HepG2 (cell line): Measurements from ENCODE around the gene MRPS25. TPM values are rescaled to one million over a fixed set of nuclear protein-coding genes. Genes with fewer than 3 reads are reported as not detected.

ENCODE experiments used
- BHLHE40 ChIP-seq: IDR thresholded peaks from 2 replicates; pipeline ENCODE4 v1.6.1; 2011; ENCODE audit warnings: low read length, improper control_type of control experiment
- CBX2 ChIP-seq, 2 experiments: fragments of 200-600 bp in 1 of 2; sonication (generic); formaldehyde crosslinking in 1 of 2; IDR thresholded peaks; 2 replicates each; pipeline versions ENCODE4 v1.7.0 to v1.8.1; 2018 to 2022; ENCODE audit warnings: low read depth in 2 of 2, low read length in 1 of 2, mild to moderate bottlenecking in 1 of 2, missing genetic modification reagents in 1 of 2
- CC2D1A ChIP-seq: sonication (generic); formaldehyde crosslinking; IDR thresholded peaks from 2 replicates; pipeline ENCODE4 v1.8.1; 2023; ENCODE audit warnings: mild to moderate bottlenecking, missing genetic modification reagents
- ELF4 ChIP-seq: sonication (generic); formaldehyde crosslinking; IDR thresholded peaks from 2 replicates; pipeline ENCODE4 v1.5.0; 2020; ENCODE audit warnings: missing genetic modification reagents, mild to moderate bottlenecking, moderate library complexity, borderline replicate concordance
- FOXK2 ChIP-seq: fragments of 450-650 bp; IDR thresholded peaks from 2 replicates; pipeline ENCODE4 v1.6.1; 2016
- HDAC2 ChIP-seq: sonication (generic); formaldehyde crosslinking; IDR thresholded peaks from 2 replicates; pipeline ENCODE4 v1.4.0; 2020; ENCODE audit warnings: missing genetic modification reagents
- HINFP ChIP-seq: sonication (generic); formaldehyde crosslinking; IDR thresholded peaks from 2 replicates; pipeline ENCODE4 v1.4.0; 2020; ENCODE audit warnings: low read depth, mild to moderate bottlenecking, missing genetic modification reagents
- MTF2 ChIP-seq: sonication (generic); formaldehyde crosslinking; IDR thresholded peaks from 2 replicates; pipeline ENCODE4 v1.5.0; 2020; ENCODE audit warnings: missing genetic modification reagents, borderline replicate concordance
- RAD51 ChIP-seq: fragments of 450-650 bp; IDR thresholded peaks from 2 replicates; pipeline ENCODE4 v1.6.1; 2016; ENCODE audit warnings: borderline replicate concordance
- RFXAP ChIP-seq: sonication (generic); formaldehyde crosslinking; IDR thresholded peaks from 2 replicates; pipeline ENCODE4 v1.4.0; 2020; ENCODE audit warnings: missing genetic modification reagents, borderline replicate concordance
- SP5 ChIP-seq: IDR thresholded peaks from 2 replicates; pipeline ENCODE4 v1.6.1; 2016; ENCODE audit warnings: low read depth, borderline replicate concordance
- TEAD3 ChIP-seq: optimal IDR thresholded peaks from 2 replicates; pipeline ENCODE3; 2016; ENCODE audit warnings: borderline replicate concordance
- TRIM22 ChIP-seq: fragments of 450-650 bp; IDR thresholded peaks from 2 replicates; pipeline ENCODE4 v1.6.1; 2017
- ZBTB20 ChIP-seq: sonication (generic); formaldehyde crosslinking; IDR thresholded peaks from 2 replicates; pipeline ENCODE4 v1.8.1; 2023; ENCODE audit warnings: missing genetic modification reagents, low read depth, mild to moderate bottlenecking, borderline replicate concordance
- ZNF136 ChIP-seq: sonication (generic); formaldehyde crosslinking; IDR thresholded peaks from 2 replicates; pipeline ENCODE4 v1.8.1; 2022; ENCODE audit warnings: low read depth, mild to moderate bottlenecking, moderate library complexity, missing genetic modification reagents
- ZNF207 ChIP-seq: fragments of 450-650 bp; IDR thresholded peaks from 2 replicates; pipeline ENCODE4 v1.6.1; 2016; ENCODE audit warnings: antibody characterized with exemption, borderline replicate concordance
- ZNF282 ChIP-seq: fragments of 450-650 bp; IDR thresholded peaks from 2 replicates; pipeline ENCODE4 v1.6.1; 2018; ENCODE audit not compliant: partially characterized antibody
- ZNF33B ChIP-seq: sonication (generic); formaldehyde crosslinking; IDR thresholded peaks from 2 replicates; pipeline ENCODE4 v1.5.1; 2020; ENCODE audit warnings: mild to moderate bottlenecking, missing genetic modification reagents
- ZNF354B ChIP-seq: sonication (generic); formaldehyde crosslinking; IDR thresholded peaks from 2 replicates; pipeline ENCODE4 v1.8.0; 2022; ENCODE audit warnings: mild to moderate bottlenecking, missing genetic modification reagents
- ZNF605 ChIP-seq: sonication (generic); formaldehyde crosslinking; IDR thresholded peaks from 2 replicates; pipeline ENCODE4 v1.8.0; 2022; ENCODE audit warnings: mild to moderate bottlenecking, missing genetic modification reagents
- ZNF674 ChIP-seq: sonication (generic); formaldehyde crosslinking; IDR thresholded peaks from 2 replicates; pipeline ENCODE4 v1.5.0; 2020; ENCODE audit warnings: low read depth, mild to moderate bottlenecking, missing genetic modification reagents
- ZNF746 ChIP-seq: sonication (generic); formaldehyde crosslinking; IDR thresholded peaks from 2 replicates; pipeline ENCODE4 v1.8.0; 2022; ENCODE audit warnings: mild to moderate bottlenecking, missing genetic modification reagents
- ZSCAN25 ChIP-seq: sonication (generic); formaldehyde crosslinking; IDR thresholded peaks from 2 replicates; pipeline ENCODE4 v1.8.0; 2022; ENCODE audit warnings: mild to moderate bottlenecking, missing genetic modification reagents
- polyA plus RNA-seq, 8 experiments: library from polyadenylated mRNA; depleted of rRNA in 3 of 8; stranded (reverse) in 7 of 8; unstranded in 1 of 8; fragments of >200 nt; fragmentation: Illumina TruSeq in 4 of 8; extraction: Trizol in 4 of 8; gene quantifications; 2 replicates each; pipeline versions ENCODE4 v1.2.1 to v1.2.3, GENCODE V29; 2011 to 2016; ENCODE audit warnings: low read depth in 4 of 8, missing spikeins in 1 of 8, mixed read lengths in 1 of 8; ENCODE audit not compliant: insufficient read depth in 1 of 8
- total RNA-seq, 5 experiments: library from RNA; depleted of rRNA; stranded (reverse); fragments of >200 nt; fragmentation: Illumina TruSeq; extraction: Trizol; gene quantifications; 2 replicates each; pipeline ENCODE4 v1.2.3, GENCODE V29; 2016; ENCODE audit warnings: low read depth in 1 of 5
- TF ChIP-seq, protein P1 (sequence below): sonication (generic); formaldehyde crosslinking; IDR thresholded peaks from 2 replicates; pipeline ENCODE4 v1.4.0; 2020; ENCODE audit warnings: missing genetic modification reagents
- TF ChIP-seq, protein P2 (sequence below): sonication (generic); formaldehyde crosslinking; IDR thresholded peaks from 2 replicates; pipeline ENCODE4 v1.9.0; 2022; ENCODE audit warnings: missing genetic modification reagents, mild to moderate bottlenecking, borderline replicate concordance

The MRPS25 gene
- total and polyA plus RNA-seq, 2 of the 13 experiments (the other 11 are each of a cell fraction or from before 2014, with no cell fraction given), result 60.1 to 74.3 TPM

GRCh38 chr3:15107075-15107947, 42.2 kb upstream of the MRPS25 start (continued):
- TF ChIP-seq RFXAP (CRISPR knock-in tag) (0 out of 2 replicates have a peak, but pooled peaks have one; percentile 48), ZNF207 (no peak), ZNF33B (no peak), ZNF282 (no peak), ZNF354B (CRISPR knock-in tag) (no peak), BHLHE40 (0 out of 2 replicates have a peak, but pooled peaks have one; percentile 21), ZNF605 (CRISPR knock-in tag) (peak; percentile 91), CC2D1A (CRISPR knock-in tag) (no peak), ZNF136 (no peak), RAD51 (no peak), TEAD3 (peak; percentile 83), ELF4 (no peak), HINFP (CRISPR knock-in tag) (no peak; the same call in 1 of the 2 replicates), ZBTB20 (peak; percentile 71; the same call in 1 of the 2 replicates), SP5 (CRISPR knock-in tag) (peak; percentile 93), HDAC2 (CRISPR knock-in tag) (peak; percentile 83), ZNF674 (CRISPR knock-in tag) (no peak), ZSCAN25 (CRISPR knock-in tag) (peak; percentile 51; the same call in 1 of the 2 replicates), FOXK2 (no peak), TRIM22 (no peak), ZNF746 (peak; percentile 65), CBX2 (IDR thresholded peaks at IDR 0.05; ENCODE audit: low read depth, low read length) (no peak), CBX2 (CRISPR knock-in tag; IDR thresholded peaks at IDR 0.05; ENCODE audit: low read depth) (no peak), MTF2 (CRISPR knock-in tag) (no peak)
- TF ChIP-seq, protein P1, sequence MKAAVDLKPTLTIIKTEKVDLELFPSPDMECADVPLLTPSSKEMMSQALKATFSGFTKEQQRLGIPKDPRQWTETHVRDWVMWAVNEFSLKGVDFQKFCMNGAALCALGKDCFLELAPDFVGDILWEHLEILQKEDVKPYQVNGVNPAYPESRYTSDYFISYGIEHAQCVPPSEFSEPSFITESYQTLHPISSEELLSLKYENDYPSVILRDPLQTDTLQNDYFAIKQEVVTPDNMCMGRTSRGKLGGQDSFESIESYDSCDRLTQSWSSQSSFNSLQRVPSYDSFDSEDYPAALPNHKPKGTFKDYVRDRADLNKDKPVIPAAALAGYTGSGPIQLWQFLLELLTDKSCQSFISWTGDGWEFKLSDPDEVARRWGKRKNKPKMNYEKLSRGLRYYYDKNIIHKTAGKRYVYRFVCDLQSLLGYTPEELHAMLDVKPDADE (CRISPR knock-in tag), result no peak
- TF ChIP-seq, protein P2, sequence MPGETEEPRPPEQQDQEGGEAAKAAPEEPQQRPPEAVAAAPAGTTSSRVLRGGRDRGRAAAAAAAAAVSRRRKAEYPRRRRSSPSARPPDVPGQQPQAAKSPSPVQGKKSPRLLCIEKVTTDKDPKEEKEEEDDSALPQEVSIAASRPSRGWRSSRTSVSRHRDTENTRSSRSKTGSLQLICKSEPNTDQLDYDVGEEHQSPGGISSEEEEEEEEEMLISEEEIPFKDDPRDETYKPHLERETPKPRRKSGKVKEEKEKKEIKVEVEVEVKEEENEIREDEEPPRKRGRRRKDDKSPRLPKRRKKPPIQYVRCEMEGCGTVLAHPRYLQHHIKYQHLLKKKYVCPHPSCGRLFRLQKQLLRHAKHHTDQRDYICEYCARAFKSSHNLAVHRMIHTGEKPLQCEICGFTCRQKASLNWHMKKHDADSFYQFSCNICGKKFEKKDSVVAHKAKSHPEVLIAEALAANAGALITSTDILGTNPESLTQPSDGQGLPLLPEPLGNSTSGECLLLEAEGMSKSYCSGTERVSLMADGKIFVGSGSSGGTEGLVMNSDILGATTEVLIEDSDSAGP (CRISPR knock-in tag), result 0 out of 2 replicates have a peak, but pooled peaks have one; percentile 0
